Measurements from ENCODE around the gene TP53TG5.

GRCh38 chr20:45405571-45406259 lies 27.6 kb upstream of the TP53TG5 start:
- TF ChIP-seq POLR2AphosphoS5 (IDR thresholded peaks at IDR 0.05; ENCODE audit: low read depth, low read length) (no peak), POLR2A (IDR thresholded peaks at IDR 0.05; ENCODE audit: low read depth, low read length) (no peak)
